Activated naive CD8-positive, alpha-beta T cell treated with anti-CD3 and anti-CD28 coated beads for 36 hours (primary cell): ENCODE data around the gene MBD5. TPM values are rescaled to one million over a fixed set of nuclear protein-coding genes. Genes with fewer than 3 reads are reported as not detected.

Experiments
- total RNA-seq, 2 experiments: library from RNA; stranded (reverse); gene quantifications; one replicate each; pipeline ENCODE4 v1.2.3, GENCODE V29; 2021

MBD5 gene
- total RNA-seq, 2 experiments from 2014 or later = 17.0 to 17.4 TPM

Other genes starting within 250 kb of the MBD5 start
- 1 to 10 TPM; 1.6 to 1.9 TPM for gene ACVR2A, start 176.1 kb upstream of the MBD5 start, total RNA-seq
- gene ORC4, start 354 bp upstream of the MBD5 start, total RNA-seq = 10 to 100 TPM; 41.1 to 46.0 TPM